Neural cell (in vitro differentiated cells): ENCODE measurements around the gene CLNK. TPM values are rescaled to one million over a fixed set of nuclear protein-coding genes. Genes with fewer than 3 reads are reported as not detected.

ENCODE experiments used
- H2AFZ ChIP-seq: fragments of 200-600, 300-800 bp; sonication (generic), shearing (Covaris generic); 2 replicates; pipeline ENCODE4 v1.6.0; 2014; ENCODE audit warnings: low read depth, mild to moderate bottlenecking, antibody characterized with exemption, low read length, moderate library complexity
- H3F3A ChIP-seq: fragments of 200-600 bp; shearing (Covaris generic); 2 replicates; pipeline ENCODE4 v1.6.1; 2016; ENCODE audit warnings: mild to moderate bottlenecking, moderate library complexity, mixed read lengths, antibody characterized with exemption, low read length; ENCODE audit not compliant: insufficient read depth, poor library complexity, severe bottlenecking
- H3K27ac ChIP-seq: fragments of 200-600, 300-800 bp; sonication (generic), shearing (Covaris generic); 2 replicates; pipeline ENCODE4 v1.5.1; 2014; ENCODE audit warnings: mild to moderate bottlenecking, low read length, moderate library complexity
- H3K27me3 ChIP-seq: fragments of 300-800, 200-600 bp; sonication (generic), shearing (Covaris generic); 2 replicates; pipeline ENCODE4 v1.6.0; 2014; ENCODE audit warnings: mild to moderate bottlenecking, low read depth, low read length, moderate library complexity; ENCODE audit not compliant: insufficient read depth
- H3K36me3 ChIP-seq: fragments of 300-800, 200-600 bp; sonication (generic), shearing (Covaris generic); 2 replicates; pipeline ENCODE4 v1.5.1; 2014; ENCODE audit warnings: mild to moderate bottlenecking, antibody characterized with exemption, low read length, moderate library complexity; ENCODE audit not compliant: insufficient read depth
- H3K4me2 ChIP-seq: fragments of 300-800, 200-600 bp; sonication (generic), shearing (Covaris generic); 2 replicates; pipeline ENCODE4 v1.6.0; 2014; ENCODE audit warnings: mild to moderate bottlenecking, low read length
- H3K4me3 ChIP-seq: fragments of 300-800, 200-600 bp; sonication (generic), shearing (Covaris generic); 2 replicates; pipeline ENCODE4 v1.5.1; 2014; ENCODE audit warnings: mild to moderate bottlenecking, low read length, moderate library complexity
- H3K79me2 ChIP-seq: fragments of 200-600 bp; shearing (Covaris generic); replicated peaks from 2 replicates; pipeline ENCODE4 v1.6.0; 2014; ENCODE audit warnings: mild to moderate bottlenecking, low read length, moderate library complexity; ENCODE audit not compliant: insufficient read depth
- H3K9ac ChIP-seq: fragments of 300-800, 200-600 bp; sonication (generic), shearing (Covaris generic); 2 replicates; pipeline ENCODE4 v1.6.1; 2016; ENCODE audit warnings: mild to moderate bottlenecking, low read length, mixed read lengths
- H3K9me2 ChIP-seq: fragments of 200-600 bp; shearing (Covaris generic); 2 replicates; pipeline ENCODE4 v1.6.1; 2016; ENCODE audit warnings: mild to moderate bottlenecking, low read length, mixed read lengths; ENCODE audit not compliant: insufficient read depth
- H3K9me3 ChIP-seq: fragments of 200-600, 300-800 bp; sonication (generic), shearing (Covaris generic); 2 replicates; pipeline ENCODE4 v1.6.1; 2016; ENCODE audit warnings: mild to moderate bottlenecking, mixed run types, low read length, moderate library complexity, mixed read lengths
- H4K20me1 ChIP-seq: fragments of 200-600 bp; shearing (Covaris generic); 2 replicates; pipeline ENCODE4 v1.6.1; 2016; ENCODE audit warnings: mild to moderate bottlenecking, mixed run types; ENCODE audit not compliant: insufficient read depth
- EP300 ChIP-seq: fragments of 450-650 bp; conservative IDR thresholded peaks from 2 replicates; pipeline ENCODE4 v1.6.1; 2014; ENCODE audit warnings: antibody characterized with exemption, mild to moderate bottlenecking, moderate library complexity; ENCODE audit not compliant: poor library complexity, severe bottlenecking
- EZH2 ChIP-seq: fragments of 200-600, 300-800 bp; shearing (Covaris generic), sonication (generic); IDR thresholded peaks from 2 replicates; pipeline ENCODE4 v1.6.1; 2014; ENCODE audit warnings: antibody characterized with exemption, low read length, borderline replicate concordance, mild to moderate bottlenecking; ENCODE audit not compliant: insufficient read depth, poor library complexity, severe bottlenecking
- MXI1 ChIP-seq: fragments of 450-650 bp; conservative IDR thresholded peaks from 2 replicates; pipeline ENCODE4 v1.6.1; 2014; ENCODE audit warnings: antibody characterized with exemption, mild to moderate bottlenecking; ENCODE audit not compliant: poor library complexity, severe bottlenecking
- POLR2AphosphoS5 ChIP-seq: IDR thresholded peaks from 2 replicates; pipeline ENCODE4 v1.6.1; 2012
- RAD21 ChIP-seq: fragments of 450-650 bp; conservative IDR thresholded peaks from 2 replicates; pipeline ENCODE4 v1.6.1; 2014; ENCODE audit warnings: antibody characterized with exemption, mild to moderate bottlenecking, moderate library complexity
- SMC3 ChIP-seq: fragments of 450-650 bp; conservative IDR thresholded peaks from 2 replicates; pipeline ENCODE4 v1.6.1; 2014; ENCODE audit warnings: antibody characterized with exemption, mild to moderate bottlenecking, moderate library complexity; ENCODE audit not compliant: poor library complexity
- TAF1 ChIP-seq: IDR thresholded peaks from 2 replicates; pipeline ENCODE4 v1.6.1; 2012; ENCODE audit warnings: low read depth
- polyA plus RNA-seq: library from polyadenylated mRNA; depleted of rRNA; stranded (reverse); fragments of >200 nt; gene quantifications from 2 replicates; pipeline ENCODE4 v1.2.3, GENCODE V29; 2014
- TF ChIP-seq, protein P1 (sequence below): IDR thresholded peaks from 2 replicates; pipeline ENCODE4 v1.6.1; 2012; ENCODE audit warnings: borderline replicate concordance
- TF ChIP-seq, protein P2 (sequence below): fragments of 450-650 bp; IDR thresholded peaks from 2 replicates; pipeline ENCODE4 v1.5.1; 2014; ENCODE audit warnings: antibody characterized with exemption, mild to moderate bottlenecking, moderate library complexity; ENCODE audit not compliant: poor library complexity, severe bottlenecking

The CLNK gene
- polyA plus RNA-seq, 1 donor from 2014 or later = not detected

DNA sequence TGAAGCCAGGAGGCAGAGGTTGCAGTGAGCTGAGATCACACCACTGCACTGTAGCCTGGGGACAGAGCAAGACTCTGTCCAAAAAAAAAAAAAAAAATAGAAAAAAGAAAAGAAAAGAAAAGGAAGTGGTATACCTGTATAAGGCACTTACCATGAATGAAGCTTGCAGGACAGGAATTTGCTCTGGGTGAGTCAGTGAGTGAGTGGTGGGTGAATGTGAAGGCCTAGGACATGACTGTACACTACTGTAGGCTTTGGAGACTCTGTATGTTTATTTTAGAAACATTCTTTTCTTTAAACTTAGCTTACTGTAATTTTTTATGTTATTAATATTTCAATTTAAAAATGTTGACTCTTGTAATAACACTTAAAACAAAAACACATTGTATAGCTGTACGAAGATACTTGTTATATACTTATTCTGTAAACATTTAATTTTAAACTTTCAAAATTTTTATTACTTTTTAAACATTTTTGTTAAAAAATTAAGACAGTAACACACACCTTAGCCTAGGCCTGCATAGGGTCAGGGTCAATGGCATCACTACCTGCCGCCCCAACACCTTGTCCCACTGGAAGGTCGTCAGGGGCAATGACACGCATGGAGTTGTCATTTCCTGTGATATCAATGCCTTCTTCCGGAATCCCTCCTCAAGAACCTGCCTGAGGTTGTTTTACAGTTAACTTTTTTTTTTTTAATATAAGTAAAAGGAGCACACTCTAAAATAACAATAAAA, 78.7 kb downstream of the CLNK start:
- H3K4me2 ChIP-seq = no peak overlapping the region
- H3K27ac ChIP-seq = no peak overlapping the region
- no peaks in the 10 kb centered on the region for H3F3A ChIP-seq
- no peaks in the 10 kb centered on the region for H3K9me3 ChIP-seq
- H2AFZ ChIP-seq = no peak overlapping the region
- TF ChIP-seq, protein P1, sequence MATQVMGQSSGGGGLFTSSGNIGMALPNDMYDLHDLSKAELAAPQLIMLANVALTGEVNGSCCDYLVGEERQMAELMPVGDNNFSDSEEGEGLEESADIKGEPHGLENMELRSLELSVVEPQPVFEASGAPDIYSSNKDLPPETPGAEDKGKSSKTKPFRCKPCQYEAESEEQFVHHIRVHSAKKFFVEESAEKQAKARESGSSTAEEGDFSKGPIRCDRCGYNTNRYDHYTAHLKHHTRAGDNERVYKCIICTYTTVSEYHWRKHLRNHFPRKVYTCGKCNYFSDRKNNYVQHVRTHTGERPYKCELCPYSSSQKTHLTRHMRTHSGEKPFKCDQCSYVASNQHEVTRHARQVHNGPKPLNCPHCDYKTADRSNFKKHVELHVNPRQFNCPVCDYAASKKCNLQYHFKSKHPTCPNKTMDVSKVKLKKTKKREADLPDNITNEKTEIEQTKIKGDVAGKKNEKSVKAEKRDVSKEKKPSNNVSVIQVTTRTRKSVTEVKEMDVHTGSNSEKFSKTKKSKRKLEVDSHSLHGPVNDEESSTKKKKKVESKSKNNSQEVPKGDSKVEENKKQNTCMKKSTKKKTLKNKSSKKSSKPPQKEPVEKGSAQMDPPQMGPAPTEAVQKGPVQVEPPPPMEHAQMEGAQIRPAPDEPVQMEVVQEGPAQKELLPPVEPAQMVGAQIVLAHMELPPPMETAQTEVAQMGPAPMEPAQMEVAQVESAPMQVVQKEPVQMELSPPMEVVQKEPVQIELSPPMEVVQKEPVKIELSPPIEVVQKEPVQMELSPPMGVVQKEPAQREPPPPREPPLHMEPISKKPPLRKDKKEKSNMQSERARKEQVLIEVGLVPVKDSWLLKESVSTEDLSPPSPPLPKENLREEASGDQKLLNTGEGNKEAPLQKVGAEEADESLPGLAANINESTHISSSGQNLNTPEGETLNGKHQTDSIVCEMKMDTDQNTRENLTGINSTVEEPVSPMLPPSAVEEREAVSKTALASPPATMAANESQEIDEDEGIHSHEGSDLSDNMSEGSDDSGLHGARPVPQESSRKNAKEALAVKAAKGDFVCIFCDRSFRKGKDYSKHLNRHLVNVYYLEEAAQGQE = no peak
- TF ChIP-seq SMC3 (no peak), RAD21 (no peak), TAF1 (no peak), POLR2AphosphoS5 (no peak), EZH2 (no peak), EP300 (no peak), MXI1 (no peak)
- TF ChIP-seq, protein P2, sequence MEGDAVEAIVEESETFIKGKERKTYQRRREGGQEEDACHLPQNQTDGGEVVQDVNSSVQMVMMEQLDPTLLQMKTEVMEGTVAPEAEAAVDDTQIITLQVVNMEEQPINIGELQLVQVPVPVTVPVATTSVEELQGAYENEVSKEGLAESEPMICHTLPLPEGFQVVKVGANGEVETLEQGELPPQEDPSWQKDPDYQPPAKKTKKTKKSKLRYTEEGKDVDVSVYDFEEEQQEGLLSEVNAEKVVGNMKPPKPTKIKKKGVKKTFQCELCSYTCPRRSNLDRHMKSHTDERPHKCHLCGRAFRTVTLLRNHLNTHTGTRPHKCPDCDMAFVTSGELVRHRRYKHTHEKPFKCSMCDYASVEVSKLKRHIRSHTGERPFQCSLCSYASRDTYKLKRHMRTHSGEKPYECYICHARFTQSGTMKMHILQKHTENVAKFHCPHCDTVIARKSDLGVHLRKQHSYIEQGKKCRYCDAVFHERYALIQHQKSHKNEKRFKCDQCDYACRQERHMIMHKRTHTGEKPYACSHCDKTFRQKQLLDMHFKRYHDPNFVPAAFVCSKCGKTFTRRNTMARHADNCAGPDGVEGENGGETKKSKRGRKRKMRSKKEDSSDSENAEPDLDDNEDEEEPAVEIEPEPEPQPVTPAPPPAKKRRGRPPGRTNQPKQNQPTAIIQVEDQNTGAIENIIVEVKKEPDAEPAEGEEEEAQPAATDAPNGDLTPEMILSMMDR = no peak
- no peaks in the 10 kb centered on the region for H3K79me2 ChIP-seq
- no peaks in the 10 kb centered on the region for H3K36me3 ChIP-seq
- no peaks in the 10 kb centered on the region for H4K20me1 ChIP-seq
- H3K9ac ChIP-seq = no peak overlapping the region
- no peaks in the 10 kb centered on the region for H3K27me3 ChIP-seq
- H3K4me3 ChIP-seq = no peak overlapping the region
- no peaks in the 10 kb centered on the region for H3K9me2 ChIP-seq

DNA sequence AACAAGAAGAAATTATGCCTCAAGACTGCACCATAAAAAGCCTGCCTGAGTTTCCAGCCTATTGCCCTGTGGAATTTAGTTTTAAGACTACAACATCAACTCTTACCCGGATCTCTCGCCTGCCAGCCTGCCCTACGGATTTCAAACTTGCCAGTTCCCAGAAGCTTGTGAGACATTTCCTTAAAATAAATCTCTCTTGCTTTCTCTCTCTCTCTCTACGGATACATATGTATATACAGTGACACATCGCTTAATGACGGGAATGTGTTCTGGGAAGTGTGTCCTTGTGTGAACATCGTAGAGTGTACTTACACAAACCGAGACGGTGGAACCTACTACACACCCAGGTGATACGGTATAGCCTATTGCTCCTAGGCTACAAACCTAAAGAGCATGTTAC, 79.5 kb downstream of the CLNK start:
- no peak overlapping the region for H2AFZ ChIP-seq

More for the DNA sequence above, 79.5 kb downstream of the CLNK start:
- H4K20me1 ChIP-seq = no peaks in the 10 kb centered on the region
- H3K4me2 ChIP-seq = no peak overlapping the region
- H3K4me3 ChIP-seq = no peak overlapping the region
- H3K9ac ChIP-seq = no peak overlapping the region
- no peaks in the 10 kb centered on the region for H3K27me3 ChIP-seq
- H3K36me3 ChIP-seq = no peaks in the 10 kb centered on the region
- TF ChIP-seq, protein P1 = no peak
- TF ChIP-seq SMC3 = no peak
- TF ChIP-seq EZH2 = no peak
- TF ChIP-seq MXI1 = no peak
- TF ChIP-seq EP300 = no peak
- TF ChIP-seq, protein P2 = no peak
- no peak for TF ChIP-seq RAD21
- no peak for TF ChIP-seq TAF1
- TF ChIP-seq POLR2AphosphoS5 = no peak
- H3K79me2 ChIP-seq = no peaks in the 10 kb centered on the region
- no peaks in the 10 kb centered on the region for H3K9me3 ChIP-seq
- no peak overlapping the region for H3K27ac ChIP-seq
- no peaks in the 10 kb centered on the region for H3K9me2 ChIP-seq
- H3F3A ChIP-seq = no peaks in the 10 kb centered on the region
